Fibroblast of pulmonary artery (primary cell): Measurements from ENCODE around the gene C12orf42.

Experiments used
- DNase-seq: peaks from one replicate; pipeline ENCODE4 v3.0.0-alpha.2; 2010; ENCODE audit warnings: low read depth
- H3K4me3 ChIP-seq: replicated peaks from 2 replicates; pipeline ENCODE4 v1.5.1; 2011; ENCODE audit warnings: low read depth, mild to moderate bottlenecking, control low read depth, low read length, moderate library complexity
- CTCF ChIP-seq: IDR thresholded peaks from 2 replicates; pipeline ENCODE4 v1.5.1; 2011; ENCODE audit warnings: mild to moderate bottlenecking, control low read depth, low read length, inconsistent platforms; ENCODE audit errors: missing control alignments

The C12orf42 gene

GRCh38 chr12:103279444-103279843 lies 216.3 kb downstream of the C12orf42 start:
- no peak for TF ChIP-seq CTCF
- no peak overlapping the region for H3K4me3 ChIP-seq
- DNase-seq: no peak

- no peak for TF ChIP-seq CTCF
- no peak overlapping the region for H3K4me3 ChIP-seq
- DNase-seq: no peak
These were observed 217.4 kb downstream of the C12orf42 start for GRCh38 chr12:103278329-103278728.

- TF ChIP-seq CTCF: no peak
- no peak overlapping the region for H3K4me3 ChIP-seq
- no peak for DNase-seq
These were observed 222.1 kb downstream of the C12orf42 start for GRCh38 chr12:103273645-103274044.

GRCh38 chr12:103272949-103273348 lies 222.8 kb downstream of the C12orf42 start:
- no peak for DNase-seq
- H3K4me3 ChIP-seq: no peak overlapping the region
- TF ChIP-seq CTCF: no peak

- no peak for DNase-seq
- no peak overlapping the region for H3K4me3 ChIP-seq
- TF ChIP-seq CTCF: no peak
These were observed 225.8 kb downstream of the C12orf42 start for GRCh38 chr12:103269946-103270345.

- no peak for DNase-seq
- H3K4me3 ChIP-seq: no peak overlapping the region
- TF ChIP-seq CTCF: no peak
These were observed 226.8 kb downstream of the C12orf42 start for GRCh38 chr12:103268831-103269514.

GRCh38 chr12:103257763-103258162 lies 238.0 kb downstream of the C12orf42 start:
- no peak for DNase-seq
- no peak overlapping the region for H3K4me3 ChIP-seq
- no peak for TF ChIP-seq CTCF
